Muscle layer of colon (tissue), 2 donors: ENCODE results near the gene C1orf105.
"Not testable (repeated sequence)": the region's sequence is repeated elsewhere in the genome, so short reads cannot be mapped to it uniquely, and the experiment has no call there.

ENCODE experiments used
- H3K27ac ChIP-seq: one replicate; pipeline ENCODE4 v1.7.0; 2013; ENCODE audit warnings: low read depth, mild to moderate bottlenecking, low read length, moderate library complexity
- H3K27me3 ChIP-seq, 2 donors: one replicate each; pipeline ENCODE4 v1.7.0; 2013; ENCODE audit warnings: low read length in 2 of 2, mild to moderate bottlenecking in 2 of 2; ENCODE audit not compliant: insufficient read depth in 2 of 2, control insufficient read depth in 1 of 2
- H3K36me3 ChIP-seq: one replicate; pipeline ENCODE4 v1.7.0; 2013; ENCODE audit warnings: mild to moderate bottlenecking, low read length; ENCODE audit not compliant: insufficient read depth
- H3K4me1 ChIP-seq: one replicate; pipeline ENCODE4 v1.7.0; 2013; ENCODE audit warnings: mild to moderate bottlenecking, low read length; ENCODE audit not compliant: insufficient read depth
- H3K4me3 ChIP-seq, 2 donors: one replicate each; pipeline ENCODE4 v1.7.0; 2013; ENCODE audit warnings: low read length in 2 of 2, low read depth in 1 of 2, mild to moderate bottlenecking in 1 of 2, moderate library complexity in 1 of 2
- H3K9ac ChIP-seq: one replicate; pipeline ENCODE4 v1.7.0; 2013; ENCODE audit warnings: low read length
- H3K9me3 ChIP-seq: one replicate; pipeline ENCODE4 v1.7.0; 2013; ENCODE audit warnings: mild to moderate bottlenecking, low read length
- donor health status: abdominal sarcoma.
- donor health status: Adenocarcinoma of cecum.

C1orf105 gene, protein sequence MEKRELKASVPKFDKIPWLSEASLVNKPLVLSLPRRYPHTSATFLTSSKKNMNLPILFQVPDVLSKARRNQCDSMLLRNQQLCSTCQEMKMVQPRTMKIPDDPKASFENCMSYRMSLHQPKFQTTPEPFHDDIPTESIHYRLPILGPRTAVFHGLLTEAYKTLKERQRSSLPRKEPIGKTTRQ

GRCh38 chr1:172420385-172420784 is at the start of gene C1orf105:
Gene C1orf105 (plus strand): TSS chr1:172420685. CDS start chr1:172420886, 201 bp downstream.
- Histone ChIP-seq H3K4me3 (no peak within 1 kb of the TSS), H3K27ac (no peak within 1 kb of the TSS), H3K36me3 (no peaks in the 10 kb centered on the region), H3K27me3 (no peaks in the 10 kb centered on the region), H3K9ac (no peak within 1 kb of the TSS), H3K4me1 (peaks cover 5% of the 10 kb centered on the region), H3K9me3 (no peaks in the 10 kb centered on the region)

GRCh38 chr1:172371646-172372045 is 48.8 kb upstream of the C1orf105 start:
- H3K9ac ChIP-seq, H3K4me1 ChIP-seq, H3K4me3 ChIP-seq, H3K27ac ChIP-seq, H3K36me3 ChIP-seq, H3K9me3 ChIP-seq, H3K27me3 ChIP-seq: not testable (repeated sequence)

DNA sequence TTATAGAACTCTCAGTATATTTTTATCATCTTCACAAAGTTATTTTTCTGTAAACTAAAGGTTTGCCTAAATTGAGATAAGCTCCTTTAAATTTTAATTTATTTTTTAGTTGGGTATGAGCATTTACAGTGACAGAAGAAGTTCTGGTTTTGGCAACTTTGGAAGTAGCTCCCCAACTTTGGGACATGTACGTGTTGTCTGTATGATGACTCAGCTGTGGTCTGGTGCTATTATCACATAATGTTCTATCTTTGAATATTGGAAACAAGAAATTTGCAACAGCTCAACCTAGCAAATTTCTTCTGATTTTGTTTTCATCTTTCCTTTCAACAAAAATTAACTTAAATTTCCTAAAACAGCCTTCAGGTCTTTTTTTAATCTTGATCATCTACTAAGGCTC is 46.6 kb upstream of the C1orf105 start:
- Histone ChIP-seq H3K9ac (no peak overlapping the region), H3K27ac (no peak overlapping the region), H3K27me3 (no peaks in the 10 kb centered on the region), H3K9me3 (no peaks in the 10 kb centered on the region), H3K4me3 (no peak overlapping the region), H3K4me1 (no peaks in the 10 kb centered on the region), H3K36me3 (no peaks in the 10 kb centered on the region)

- no peaks in the 10 kb centered on the region for H3K4me1 ChIP-seq
- H3K9ac ChIP-seq = no peak overlapping the region
- H3K4me3 ChIP-seq = no peak overlapping the region
- no peaks in the 10 kb centered on the region for H3K9me3 ChIP-seq
- no peaks in the 10 kb centered on the region for H3K36me3 ChIP-seq
- no peak overlapping the region for H3K27ac ChIP-seq
- H3K27me3 ChIP-seq = no peaks in the 10 kb centered on the region
Measured at GRCh38 chr1:172375211-172375631, 45.3 kb upstream of the C1orf105 start.

GRCh38 chr1:172376431-172376830 is 44.1 kb upstream of the C1orf105 start:
- Histone ChIP-seq H3K36me3 (no peaks in the 10 kb centered on the region), H3K9me3 (no peaks in the 10 kb centered on the region), H3K27ac (no peak overlapping the region), H3K9ac (no peak overlapping the region), H3K27me3 (no peaks in the 10 kb centered on the region), H3K4me1 (no peaks in the 10 kb centered on the region), H3K4me3 (no peak overlapping the region)

DNA sequence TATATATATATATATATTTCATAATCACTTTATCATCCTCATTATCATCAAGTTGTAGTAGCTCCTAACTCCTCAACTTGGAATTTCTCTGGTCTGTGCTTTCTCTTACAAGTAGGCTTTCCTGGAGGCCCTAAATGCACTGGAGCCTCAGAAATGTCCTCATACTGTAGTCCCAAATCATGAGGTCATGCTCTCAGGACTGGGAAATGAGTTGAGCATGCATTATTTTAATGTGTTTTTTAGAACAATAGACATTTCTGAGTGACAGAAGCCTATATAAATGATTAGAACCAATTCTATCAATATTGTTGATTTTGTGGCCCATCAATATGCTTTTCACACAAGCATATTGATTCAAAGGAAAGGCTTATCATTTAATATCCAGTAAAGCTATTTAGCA is 42.9 kb upstream of the C1orf105 start:
- H3K4me1 ChIP-seq = peaks cover 10% of the 10 kb centered on the region
- H3K9me3 ChIP-seq = no peaks in the 10 kb centered on the region
- H3K27ac ChIP-seq = no peak overlapping the region
- H3K4me3 ChIP-seq = no peak overlapping the region
- no peaks in the 10 kb centered on the region for H3K36me3 ChIP-seq
- H3K9ac ChIP-seq = no peak overlapping the region
- H3K27me3 ChIP-seq = no peaks in the 10 kb centered on the region

GRCh38 chr1:172378109-172378760 is 42.2 kb upstream of the C1orf105 start:
- Histone ChIP-seq H3K9me3 (no peaks in the 10 kb centered on the region), H3K27me3 (no peaks in the 10 kb centered on the region), H3K4me1 (peaks cover 16% of the 10 kb centered on the region), H3K36me3 (no peaks in the 10 kb centered on the region), H3K27ac (no peak overlapping the region), H3K9ac (no peak overlapping the region), H3K4me3 (no peak overlapping the region)

DNA sequence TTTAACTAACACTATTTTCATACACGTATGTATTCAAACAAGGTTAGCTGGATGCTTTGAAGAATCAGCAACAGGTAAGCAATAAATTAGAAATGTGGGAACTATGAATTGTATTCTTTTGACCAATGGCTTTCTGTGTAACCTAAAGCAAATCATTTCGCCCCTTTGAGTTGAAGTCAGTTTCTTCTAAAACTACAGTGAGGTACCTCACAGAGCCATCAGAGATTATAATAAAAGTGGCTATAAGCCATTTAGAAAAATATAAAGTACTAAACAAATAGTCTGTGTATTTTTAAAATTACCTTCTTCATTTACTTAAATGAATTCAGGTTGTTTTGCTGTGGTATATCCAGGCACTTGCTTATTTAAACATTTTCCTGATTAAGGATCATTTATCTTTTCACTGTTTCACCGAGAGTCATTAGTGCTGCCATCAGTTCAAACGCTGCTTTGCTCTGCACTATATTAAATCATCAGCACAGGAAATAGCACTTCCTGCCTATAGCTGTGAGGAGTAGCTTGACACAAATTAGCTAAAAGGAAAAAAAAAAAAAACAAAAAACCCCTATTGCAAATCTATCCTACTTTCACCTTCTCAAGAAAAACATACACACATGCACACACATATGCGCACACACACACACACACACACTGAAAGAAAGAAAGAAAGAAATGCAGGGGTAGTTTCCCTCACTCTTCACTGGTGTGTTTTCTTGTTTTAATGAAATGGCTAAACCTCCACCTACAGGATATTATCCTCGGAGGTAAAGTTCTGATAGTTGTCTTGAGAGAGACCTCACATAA is 39.8 kb upstream of the C1orf105 start:
- H3K4me1 ChIP-seq = peaks cover 26% of the 10 kb centered on the region
- no peak overlapping the region for H3K4me3 ChIP-seq
- no peaks in the 10 kb centered on the region for H3K9me3 ChIP-seq
- no peak overlapping the region for H3K9ac ChIP-seq
- no peaks in the 10 kb centered on the region for H3K27me3 ChIP-seq
- no peak overlapping the region for H3K27ac ChIP-seq
- H3K36me3 ChIP-seq = no peaks in the 10 kb centered on the region

GRCh38 chr1:172381946-172382345 is 38.5 kb upstream of the C1orf105 start:
- Histone ChIP-seq H3K27ac (peak overlapping the region; percentile 1), H3K27me3 (no peaks in the 10 kb centered on the region)

GRCh38 chr1:172382406-172382805 is 38.1 kb upstream of the C1orf105 start:
- H3K9me3 ChIP-seq = no peaks in the 10 kb centered on the region
- no peak overlapping the region for H3K27ac ChIP-seq
- no peaks in the 10 kb centered on the region for H3K27me3 ChIP-seq
- no peak overlapping the region for H3K4me3 ChIP-seq
- no peaks in the 10 kb centered on the region for H3K36me3 ChIP-seq
- H3K4me1 ChIP-seq = peaks cover 26% of the 10 kb centered on the region
- H3K9ac ChIP-seq = no peak overlapping the region

More at GRCh38 chr1:172381946-172382345, 38.5 kb upstream of the C1orf105 start:
- Histone ChIP-seq H3K4me1 (peaks cover 26% of the 10 kb centered on the region), H3K36me3 (no peaks in the 10 kb centered on the region), H3K9me3 (no peaks in the 10 kb centered on the region), H3K9ac (no peak overlapping the region), H3K4me3 (no peak overlapping the region)

- Histone ChIP-seq H3K4me1 (peaks cover 26% of the 10 kb centered on the region), H3K27me3 (no peaks in the 10 kb centered on the region), H3K9me3 (no peaks in the 10 kb centered on the region), H3K9ac (no peak overlapping the region), H3K36me3 (no peaks in the 10 kb centered on the region), H3K27ac (peak overlapping the region; percentile 54), H3K4me3 (no peak overlapping the region)
Measured at GRCh38 chr1:172382990-172383389, 37.5 kb upstream of the C1orf105 start.
